ENCODE data around the gene MIEF2. TPM values are rescaled to one million over a fixed set of nuclear protein-coding genes. Genes with fewer than 3 reads are reported as not detected.

MIEF2 gene
- polyA plus RNA-seq, 2 of the 4 experiments (the other 2 are of a cell fraction), result 3.7 to 8.5 TPM

GRCh38 chr17:18235743-18236256, 24.7 kb upstream of the MIEF2 start:
- FAIRE-seq (no peak), ATAC-seq (peak in 1 of 2 experiments; percentile 15; a peak in 3 of 6 replicates), DNase-seq (ENCODE audit: low read depth in 1 of 2, low spot score in 1 of 2) (no peak)
- POLR2A ChIA-PET, result no interaction called here
- CTCF ChIA-PET, result interaction anchor here (0.5 to 12.1 kb wide), 7 partner anchors 9 to 1433 kb away, joined by 3 to 103 read pairs (median 4); no protein-coding TSS in a partner anchor
- Histone ChIP-seq H3K4me2 (no peak overlapping the region), H3K9me3 (no peaks in the 10 kb centered on the region), H3K27ac (peak overlapping the region in 1 of 2 experiments; percentile 52; a peak in 2 of 6 replicates), H3K4me3 (no peak overlapping the region), H3K4me1 (peaks cover 6% of the 10 kb centered on the region; the same call in 1 of the 3 replicates)
- 62% methylated on average over 14 of the region's 14 CpGs for WGBS (ENCODE audit: missing lambda C conversion rate)
- TF ChIP-seq JUNB (IDR thresholded peaks at IDR 0.05) (no peak), POLR2A (IDR thresholded peaks at IDR 0.05; ENCODE audit: low read length) (no peak), ATOH8 (CRISPR knock-in tag; IDR thresholded peaks at IDR 0.05; ENCODE audit: low read depth) (no peak), HOXA7 (CRISPR knock-in tag; IDR thresholded peaks at IDR 0.05) (no peak), POLR2AphosphoS2 (conservative IDR thresholded peaks at IDR 0.05; ENCODE audit: low read length) (no peak), NFE2L2 (conservative IDR thresholded peaks at IDR 0.05; ENCODE audit: low read length) (no peak), SMC3 (IDR thresholded peaks at IDR 0.05) (no peak), RCOR1 (IDR thresholded peaks at IDR 0.05; ENCODE audit: low read depth, low read length) (no peak), PBX3 (IDR thresholded peaks at IDR 0.05) (no peak), HMGXB4 (CRISPR knock-in tag; IDR thresholded peaks at IDR 0.05; ENCODE audit: borderline replicate concordance) (no peak), EHMT2 (IDR thresholded peaks at IDR 0.05; ENCODE audit: low read depth) (no peak), BCL3 (IDR thresholded peaks at IDR 0.05) (no peak)

- DNase-seq (ENCODE audit: low read depth in 1 of 2, low spot score in 1 of 2), result no peak
- Histone ChIP-seq H3K4me3 (no peak overlapping the region), H3K4me2 (no peak overlapping the region), H3K4me1 (peaks cover 6% of the 10 kb centered on the region; the same call in 1 of the 3 replicates), H3K9me3 (no peaks in the 10 kb centered on the region), H3K27ac (no peak overlapping the region)
- ChIA-PET POLR2A (no interaction called here), CTCF (interaction anchor here (1.3 to 12.1 kb wide), 5 partner anchors 10 to 95 kb away, joined by 3 to 103 read pairs (median 5); no protein-coding TSS in a partner anchor)
- TF ChIP-seq FOSL2 (IDR thresholded peaks at IDR 0.05), result no peak
- no peak for TF ChIP-seq FOSL2 (CRISPR knock-in tag; IDR thresholded peaks at IDR 0.05)
- TF ChIP-seq EHMT2 (IDR thresholded peaks at IDR 0.05; ENCODE audit: low read depth), result no peak
- TF ChIP-seq HMGXB4 (CRISPR knock-in tag; IDR thresholded peaks at IDR 0.05; ENCODE audit: borderline replicate concordance), result no peak
- no peak for TF ChIP-seq HDAC2 (IDR thresholded peaks at IDR 0.05)
- no peak for TF ChIP-seq KDM5A (IDR thresholded peaks at IDR 0.05)
- no peak for TF ChIP-seq NPAS2 (CRISPR knock-in tag; IDR thresholded peaks at IDR 0.05; ENCODE audit: borderline replicate concordance)
- no peak for TF ChIP-seq BCL3 (IDR thresholded peaks at IDR 0.05)
- no peak for TF ChIP-seq POLR2A (IDR thresholded peaks at IDR 0.05; ENCODE audit: low read length)
- TF ChIP-seq GATA3 (IDR thresholded peaks at IDR 0.05; ENCODE audit: borderline replicate concordance), result no peak
- no peak for TF ChIP-seq HOXB5 (CRISPR knock-in tag; IDR thresholded peaks at IDR 0.05)
- TF ChIP-seq CEBPB (IDR thresholded peaks at IDR 0.05), result no peak
- no peak for TF ChIP-seq JUNB (IDR thresholded peaks at IDR 0.05)
- no peak for TF ChIP-seq TP53 (CRISPR knock-in tag; IDR thresholded peaks at IDR 0.05)
- no peak for TF ChIP-seq CHD4 (IDR thresholded peaks at IDR 0.05; ENCODE audit: borderline replicate concordance)
- TF ChIP-seq MYC (IDR thresholded peaks at IDR 0.05; ENCODE audit: borderline replicate concordance, low read length), result no peak
- TF ChIP-seq SREBF2 (IDR thresholded peaks at IDR 0.05), result no peak
- WGBS (ENCODE audit: missing lambda C conversion rate), result 85% methylated on average over 18 of the region's 18 CpGs
- no peak for FAIRE-seq
- no peak for ATAC-seq
Observed at GRCh38 chr17:18236494-18236893, 24.0 kb upstream of the MIEF2 start.

All from A549 (cell line).